HG03097 (cell line): ENCODE data around the gene ELFN1.

Experiments
- ATAC-seq: cut with Tn5 transposase; IDR thresholded peaks from one replicate; pipeline ENCODE4 v1.9.1; 2021; ENCODE audit not compliant: unreplicated experiment, low FRiP score

ELFN1 gene

GRCh38 chr7:1675036-1675671, 5.1 kb downstream of the ELFN1 start:
- no peak for ATAC-seq

GRCh38 chr7:1675673-1676549, 5.8 kb downstream of the ELFN1 start:
- no peak for ATAC-seq

GRCh38 chr7:1676550-1677078, 6.5 kb downstream of the ELFN1 start:
- ATAC-seq: no peak

DNA sequence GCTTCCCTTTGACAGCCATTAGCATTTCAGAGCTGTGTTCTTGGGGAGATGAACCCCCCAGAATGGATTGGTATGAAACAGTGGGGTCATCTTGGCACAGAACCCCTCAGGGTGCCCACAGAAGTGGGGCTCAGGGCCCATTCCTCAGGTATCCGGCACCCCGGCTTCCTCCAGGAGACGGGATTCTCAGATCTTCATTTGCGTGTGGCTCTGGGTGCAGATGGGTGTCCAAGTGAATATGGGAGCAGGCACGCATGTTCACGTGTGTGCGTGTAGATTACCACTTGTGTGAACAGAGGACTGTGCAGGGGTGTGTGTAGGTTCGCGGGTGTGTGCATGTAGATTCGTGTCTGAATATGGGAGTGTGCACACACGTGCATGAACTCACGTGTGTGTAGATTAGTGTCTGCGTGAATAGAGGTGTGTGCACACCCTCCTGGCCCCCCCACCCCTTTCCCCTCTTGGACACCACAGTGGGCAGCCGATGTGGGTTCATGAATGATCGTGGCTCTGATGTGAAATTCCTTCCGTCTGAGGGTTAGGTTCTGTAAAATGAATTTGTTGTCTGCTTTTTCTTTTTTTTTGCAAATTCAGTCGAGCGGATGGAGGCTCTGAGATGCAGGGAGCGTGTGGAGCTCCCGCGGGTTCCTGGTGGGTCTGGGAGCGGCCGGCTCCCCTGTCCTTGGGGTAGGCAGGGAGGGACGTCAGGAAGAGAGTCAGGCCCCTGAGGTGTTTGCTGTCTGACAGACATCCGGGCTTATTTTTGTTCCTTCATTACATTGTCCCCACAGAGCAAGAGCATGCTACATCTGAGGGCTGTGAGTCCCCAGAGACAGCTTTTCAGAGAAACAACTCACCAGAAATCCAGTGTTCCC, 7.4 kb downstream of the ELFN1 start:
- no peak for ATAC-seq

DNA sequence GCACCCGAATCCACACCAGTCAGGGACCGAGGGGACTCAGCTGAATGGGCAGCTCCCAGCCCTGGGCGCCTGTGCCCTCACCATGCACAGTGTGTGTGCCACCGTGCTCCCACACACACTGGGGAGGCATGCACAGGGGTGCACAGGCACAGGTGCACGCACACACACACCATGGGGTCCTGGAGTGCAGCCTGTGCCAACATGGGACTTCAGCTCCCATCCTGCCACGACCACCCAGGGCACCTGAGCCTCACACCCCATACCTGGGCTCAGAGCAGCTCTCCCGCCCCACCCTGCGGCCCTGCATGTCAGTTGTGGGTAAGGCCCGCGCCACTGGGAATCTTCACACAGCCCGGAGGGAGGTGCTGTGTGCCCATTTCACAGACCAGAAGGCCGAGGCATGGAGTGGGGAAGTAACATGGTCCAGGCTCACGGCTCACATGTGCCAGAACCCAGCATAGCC, 8.0 kb downstream of the ELFN1 start:
- no peak for ATAC-seq

GRCh38 chr7:1678571-1679325, 8.7 kb downstream of the ELFN1 start:
- no peak for ATAC-seq

DNA sequence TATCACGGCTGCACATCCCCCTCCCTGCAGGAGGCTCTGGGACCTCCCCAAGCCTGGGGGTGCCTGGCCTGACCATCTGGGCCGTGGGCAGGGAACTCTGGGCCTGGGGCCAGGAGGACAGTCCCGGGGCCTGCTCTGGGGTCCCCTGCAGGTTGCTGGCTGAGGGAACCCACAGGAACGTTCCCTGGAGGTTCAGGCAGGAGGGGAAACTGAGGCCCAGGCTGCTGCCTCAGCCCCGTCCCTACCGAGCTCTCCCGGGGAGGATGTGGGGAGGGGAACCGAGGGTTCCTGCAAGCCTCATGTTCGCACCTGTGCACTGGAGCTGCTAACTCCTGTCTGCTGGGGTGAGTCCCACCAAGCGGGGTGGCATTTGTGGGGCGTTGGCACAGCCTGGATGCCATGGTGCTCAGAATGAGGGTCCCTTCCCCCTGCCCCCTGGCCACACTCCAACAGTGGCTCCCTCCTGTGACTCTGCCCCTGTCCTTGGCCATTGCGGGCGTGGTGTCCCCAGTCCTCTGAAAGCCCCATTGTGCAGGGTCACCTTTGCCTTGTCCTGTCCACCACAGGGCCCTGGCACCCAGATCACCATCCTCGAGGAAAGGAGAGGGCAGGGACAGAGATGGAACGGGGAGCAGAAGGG, 9.4 kb downstream of the ELFN1 start:
- no peak for ATAC-seq

DNA sequence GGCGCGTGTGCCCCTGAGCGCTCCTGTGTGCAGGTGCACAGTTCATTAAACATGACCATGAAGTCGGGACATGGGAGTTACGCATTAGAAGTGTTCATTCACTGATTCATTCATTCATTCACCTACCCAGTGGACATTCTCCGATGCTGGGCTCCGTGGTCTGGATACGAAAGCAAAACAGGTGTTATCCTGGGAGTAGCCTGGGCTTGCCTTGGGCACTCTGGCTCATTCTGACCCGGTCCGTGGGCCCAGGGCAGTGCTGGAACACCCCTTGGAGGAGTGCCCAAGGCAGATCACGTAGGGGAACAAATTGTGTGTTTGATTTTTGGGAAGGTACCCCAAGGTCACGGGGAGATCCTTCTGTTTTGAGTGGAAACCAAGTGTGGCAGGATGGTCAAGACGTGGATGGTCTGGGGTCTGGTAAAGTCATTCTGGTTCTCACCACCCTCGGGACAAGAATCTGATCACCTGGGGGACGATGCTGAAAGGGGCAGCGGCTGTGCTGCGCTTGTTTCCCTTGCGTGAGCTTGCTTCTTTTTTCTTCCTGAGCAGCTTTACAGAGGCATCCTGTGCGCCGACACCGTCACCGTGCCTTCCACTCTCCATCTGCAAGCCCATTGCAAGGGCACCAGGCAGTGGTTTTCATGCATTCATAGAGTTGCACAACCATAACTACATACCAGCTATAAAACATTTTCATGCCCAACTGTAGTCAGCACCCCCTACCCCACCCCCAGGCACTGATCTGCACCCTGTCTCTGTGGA, 10.1 kb downstream of the ELFN1 start:
- ATAC-seq: no peak

DNA sequence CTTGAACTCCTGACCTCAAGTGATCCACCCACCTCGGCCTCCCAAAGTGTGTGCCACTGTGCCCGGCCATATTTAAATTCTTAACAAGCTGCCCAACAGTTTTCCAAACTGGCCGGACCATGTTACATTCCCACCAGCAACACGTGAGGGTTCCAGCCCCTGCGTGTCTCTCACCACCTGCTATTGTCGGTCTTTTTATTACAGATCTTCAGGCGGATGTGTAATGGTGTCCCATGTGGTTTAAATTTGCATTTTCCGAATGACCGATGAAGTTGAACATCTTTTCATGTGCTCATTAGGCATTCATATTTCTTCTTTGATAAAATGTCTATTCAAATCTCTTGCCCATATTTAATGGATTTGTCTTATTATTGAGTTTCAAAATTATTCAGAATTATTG, 11.5 kb downstream of the ELFN1 start:
- no peak for ATAC-seq

DNA sequence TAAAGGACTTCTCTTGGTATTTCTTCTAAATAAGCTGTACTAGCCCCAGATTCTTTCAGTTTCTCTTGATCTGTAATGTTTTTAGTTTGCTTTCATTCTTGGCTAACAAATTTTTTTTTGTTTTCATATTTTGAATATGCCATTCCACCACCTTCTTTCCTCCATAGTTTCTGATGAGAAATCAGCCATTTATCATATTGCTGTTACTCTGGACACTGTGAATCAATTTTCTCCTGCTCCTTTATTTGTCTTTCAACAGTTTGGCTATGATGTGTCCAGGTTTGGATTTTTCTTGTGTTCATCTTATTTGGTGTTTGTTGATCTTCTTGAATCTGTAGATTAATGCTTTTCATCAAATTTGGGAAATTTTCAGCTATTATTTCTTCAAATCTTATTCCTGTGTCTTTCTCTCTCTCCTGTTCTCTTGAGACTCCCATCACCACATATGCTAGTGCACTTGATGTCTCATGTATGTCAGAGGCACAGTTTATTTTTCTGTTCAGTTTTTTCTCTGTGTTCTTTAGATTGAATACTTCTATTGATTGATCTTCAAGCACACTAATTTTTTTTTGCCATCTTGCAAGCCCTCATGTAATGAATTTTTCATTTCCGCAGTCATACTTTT, 15.0 kb downstream of the ELFN1 start:
- no peak for ATAC-seq

DNA sequence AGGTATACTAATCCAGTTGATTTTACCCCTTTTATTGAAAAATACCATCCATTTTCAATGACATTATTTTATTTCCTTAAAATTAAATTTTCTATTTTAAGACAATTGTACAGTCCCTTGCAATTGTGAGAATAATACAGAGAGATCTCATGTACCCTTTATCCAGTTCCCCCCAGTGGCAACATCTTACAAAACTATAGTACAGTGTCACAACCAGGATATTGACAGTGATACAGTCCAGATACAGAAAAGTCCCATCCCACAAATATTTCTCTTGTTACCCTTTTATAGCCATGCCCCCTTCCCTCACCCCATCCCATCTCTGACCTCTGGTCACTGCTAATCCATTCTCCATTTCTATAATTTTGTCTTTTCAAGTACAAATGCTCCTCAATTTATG, 18.5 kb downstream of the ELFN1 start:
- no peak for ATAC-seq

GRCh38 chr7:1689311-1689710, 19.2 kb downstream of the ELFN1 start:
- no peak for ATAC-seq

GRCh38 chr7:1690359-1690958, 20.4 kb downstream of the ELFN1 start:
- ATAC-seq: no peak

GRCh38 chr7:1691096-1691495, 21.0 kb downstream of the ELFN1 start:
- no peak for ATAC-seq

GRCh38 chr7:1691601-1692514, 21.8 kb downstream of the ELFN1 start:
- no peak for ATAC-seq

- ATAC-seq: no peak
Observed at GRCh38 chr7:1692515-1693418, 22.7 kb downstream of the ELFN1 start.
